Ishikawa (cell line): ENCODE data around the gene ARMC3.

Experiments used
- EGR1 ChIP-seq: IDR thresholded peaks from 2 replicates; pipeline ENCODE4 v1.6.1; 2012
- TCF12 ChIP-seq: IDR thresholded peaks from 2 replicates; pipeline ENCODE4 v1.6.1; 2012; ENCODE audit warnings: low read depth

- no peak for TF ChIP-seq EGR1
- no peak for TF ChIP-seq TCF12
Observed at GRCh38 chr10:22988581-22989360, 60.9 kb downstream of the ARMC3 start.
